CD14-positive monocyte (primary cell): ENCODE data around the gene RDH14. TPM values are rescaled to one million over a fixed set of nuclear protein-coding genes. Genes with fewer than 3 reads are reported as not detected.

Source experiments
- DNase-seq, 3 donors: peaks; one replicate each; pipeline ENCODE4 v3.0.0-alpha.2; 2011 to 2022
- H2AFZ ChIP-seq: 2 replicates; pipeline ENCODE4 v1.6.0; 2012; ENCODE audit warnings: mild to moderate bottlenecking, low read depth, low read length, inconsistent platforms; ENCODE audit not compliant: insufficient read depth, poor library complexity, severe bottlenecking
- H3K27ac ChIP-seq, 2 donors: 1 replicate in 1 of 2; 2 replicates in 1 of 2; pipeline ENCODE4 v1.5.1; 2012 to 2013; ENCODE audit warnings: low read length in 2 of 2, control low read depth in 1 of 2, inconsistent platforms in 1 of 2, low read depth in 1 of 2, mild to moderate bottlenecking in 1 of 2
- H3K27me3 ChIP-seq, 2 donors: one replicate each; pipeline versions ENCODE4 v1.6.0 to v1.6.1; 2011 to 2013; ENCODE audit warnings: low read length in 2 of 2; ENCODE audit not compliant: control insufficient read depth in 2 of 2, insufficient read depth in 2 of 2
- H3K36me3 ChIP-seq, 2 donors: replicated peaks in 1 of 2; 1 replicate in 1 of 2; 2 replicates in 1 of 2; pipeline versions ENCODE4 v1.5.1 to v1.6.1; 2012 to 2013; ENCODE audit warnings: low read length in 2 of 2, control low read depth in 1 of 2, inconsistent platforms in 1 of 2, mild to moderate bottlenecking in 1 of 2; ENCODE audit not compliant: insufficient read depth in 2 of 2, control insufficient read depth in 1 of 2
- H3K4me1 ChIP-seq, 2 donors: 1 replicate in 1 of 2; 2 replicates in 1 of 2; pipeline versions ENCODE4 v1.5.1 to v1.6.1; 2012 to 2013; ENCODE audit warnings: low read length in 2 of 2, control low read depth in 1 of 2, inconsistent platforms in 1 of 2, mild to moderate bottlenecking in 1 of 2, moderate library complexity in 1 of 2; ENCODE audit not compliant: insufficient read depth in 2 of 2, control insufficient read depth in 1 of 2
- H3K4me2 ChIP-seq: replicated peaks from 2 replicates; pipeline ENCODE3; 2012; ENCODE audit warnings: low read length, moderate library complexity, mild to moderate bottlenecking; ENCODE audit not compliant: poor library complexity, severe bottlenecking; ENCODE audit errors: extremely low read depth
- H3K4me3 ChIP-seq, 3 experiments: fragments of 200-600 bp in 1 of 3; sonication (generic) in 1 of 3; replicated peaks in 1 of 3; 1 replicate in 2 of 3; 2 replicates in 1 of 3; pipeline ENCODE4 v1.5.1; 2011 to 2013; ENCODE audit warnings: low read length in 3 of 3, mild to moderate bottlenecking in 3 of 3, control low read depth in 2 of 3, low read depth in 2 of 3, inconsistent platforms in 1 of 3, moderate library complexity in 1 of 3
- H3K79me2 ChIP-seq: 2 replicates; pipeline ENCODE4 v1.6.0; 2012; ENCODE audit warnings: mild to moderate bottlenecking, control low read depth, inconsistent platforms, low read length, moderate library complexity; ENCODE audit not compliant: insufficient read depth
- H3K9ac ChIP-seq: 2 replicates; pipeline ENCODE4 v1.6.0; 2017; ENCODE audit warnings: low read length, mild to moderate bottlenecking; ENCODE audit not compliant: insufficient read depth, poor library complexity, severe bottlenecking
- H3K9me3 ChIP-seq, 2 donors: replicated peaks in 1 of 2; 1 replicate in 1 of 2; 2 replicates in 1 of 2; pipeline versions ENCODE4 v1.5.1 to v1.6.1; 2012 to 2013; ENCODE audit warnings: low read length in 2 of 2, control low read depth in 1 of 2; ENCODE audit not compliant: control insufficient read depth in 1 of 2, insufficient read depth in 1 of 2
- H4K20me1 ChIP-seq: 2 replicates; pipeline ENCODE4 v1.6.0; 2012; ENCODE audit warnings: mild to moderate bottlenecking, low read length, control low read depth, moderate library complexity; ENCODE audit not compliant: insufficient read depth
- H3K27ac Mint-ChIP-seq, 7 donors: one replicate each; pipeline ENCODE4 v1.8.0; 2020; ENCODE audit warnings: mild to moderate bottlenecking in 7 of 7, mixed read lengths in 7 of 7, moderate library complexity in 6 of 7, inconsistent platforms in 2 of 7
- H3K27me3 Mint-ChIP-seq, 3 donors: one replicate each; pipeline ENCODE4 v1.8.0; 2021 to 2022; ENCODE audit warnings: low read depth in 3 of 3, mild to moderate bottlenecking in 3 of 3, mixed read lengths in 3 of 3, moderate library complexity in 3 of 3, inconsistent platforms in 1 of 3
- H3K36me3 Mint-ChIP-seq, 2 donors: one replicate each; pipeline ENCODE4 v1.8.0; 2020; ENCODE audit warnings: mixed read lengths in 2 of 2, inconsistent platforms in 1 of 2, mild to moderate bottlenecking in 1 of 2
- H3K4me1 Mint-ChIP-seq: one replicate; pipeline ENCODE4 v1.8.0; 2020; ENCODE audit warnings: mild to moderate bottlenecking, mixed read lengths
- H3K4me3 Mint-ChIP-seq, 2 donors: one replicate each; pipeline ENCODE4 v1.8.0; 2020; ENCODE audit warnings: mild to moderate bottlenecking in 2 of 2, mixed read lengths in 2 of 2, moderate library complexity in 1 of 2
- H3K9me3 Mint-ChIP-seq, 7 donors: one replicate each; pipeline ENCODE4 v1.8.0; 2020 to 2022; ENCODE audit warnings: mixed read lengths in 7 of 7, mild to moderate bottlenecking in 6 of 7, moderate library complexity in 6 of 7, inconsistent platforms in 2 of 7
- WGBS: methylation state at CpG from one replicate; pipeline ENCODE4 v1.1.5; 2013; ENCODE audit warnings: missing lambda C conversion rate; ENCODE audit not compliant: insufficient coverage; 5-methylcytosine and 5-hydroxymethylcytosine counted together
- intact Hi-C, 2 donors: fragments of 100-400 bp; cut with micrococcal nuclease; formaldehyde crosslinking; loops; one replicate each; pipeline versions ENCODE4 v1.15.0 to v1.15.1; 2023
- polyA plus RNA-seq, 3 donors: library from polyadenylated mRNA; depleted of rRNA in 1 of 3; unstranded in 2 of 3; stranded (reverse) in 1 of 3; fragments of 300-500 nt in 2 of 3; fragments of >200 nt in 1 of 3; fragmentation: Illumina TruSeq in 2 of 3; gene quantifications; 1 replicate in 2 of 3; 2 replicates in 1 of 3; pipeline ENCODE4 v1.2.3, GENCODE V29; 2012 to 2021
- TF ChIP-seq, protein P1 (sequence below): fragments of 200-600 bp; IDR thresholded peaks from one replicate; pipeline ENCODE4 v1.8.0; 2022; ENCODE audit warnings: antibody characterized with exemption, mild to moderate bottlenecking

The RDH14 gene
- polyA plus RNA-seq, 3 donors: 5.5 to 16.3 (median 14.3) TPM

DNA sequence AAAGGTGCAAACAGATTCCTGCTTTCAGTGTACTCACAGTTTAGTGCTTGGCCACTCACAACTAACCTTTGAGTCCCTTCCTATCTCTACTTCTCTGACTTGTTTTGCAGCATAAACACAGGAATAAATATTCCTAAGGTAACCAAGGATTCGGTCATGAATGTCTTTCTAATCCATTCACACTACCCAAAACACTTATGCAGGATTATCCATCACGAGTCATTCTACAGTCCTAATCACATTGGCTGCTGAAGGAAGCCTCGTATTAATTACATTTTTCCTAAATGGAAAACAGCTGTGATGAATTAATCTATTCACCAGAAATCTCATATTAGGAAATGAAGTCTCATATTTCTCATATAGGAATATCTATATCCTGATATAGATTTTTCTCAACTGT lies 16.3 kb downstream of the RDH14 start:
- no peaks in the 10 kb centered on the region for H3K9me3 ChIP-seq
- WGBS: 100% methylated on average over 1 of the region's 3 CpGs
- H3K79me2 ChIP-seq: no peaks in the 10 kb centered on the region
- H3K4me3 Mint-ChIP-seq: no peak overlapping the region
- TF ChIP-seq, protein P1, sequence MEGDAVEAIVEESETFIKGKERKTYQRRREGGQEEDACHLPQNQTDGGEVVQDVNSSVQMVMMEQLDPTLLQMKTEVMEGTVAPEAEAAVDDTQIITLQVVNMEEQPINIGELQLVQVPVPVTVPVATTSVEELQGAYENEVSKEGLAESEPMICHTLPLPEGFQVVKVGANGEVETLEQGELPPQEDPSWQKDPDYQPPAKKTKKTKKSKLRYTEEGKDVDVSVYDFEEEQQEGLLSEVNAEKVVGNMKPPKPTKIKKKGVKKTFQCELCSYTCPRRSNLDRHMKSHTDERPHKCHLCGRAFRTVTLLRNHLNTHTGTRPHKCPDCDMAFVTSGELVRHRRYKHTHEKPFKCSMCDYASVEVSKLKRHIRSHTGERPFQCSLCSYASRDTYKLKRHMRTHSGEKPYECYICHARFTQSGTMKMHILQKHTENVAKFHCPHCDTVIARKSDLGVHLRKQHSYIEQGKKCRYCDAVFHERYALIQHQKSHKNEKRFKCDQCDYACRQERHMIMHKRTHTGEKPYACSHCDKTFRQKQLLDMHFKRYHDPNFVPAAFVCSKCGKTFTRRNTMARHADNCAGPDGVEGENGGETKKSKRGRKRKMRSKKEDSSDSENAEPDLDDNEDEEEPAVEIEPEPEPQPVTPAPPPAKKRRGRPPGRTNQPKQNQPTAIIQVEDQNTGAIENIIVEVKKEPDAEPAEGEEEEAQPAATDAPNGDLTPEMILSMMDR: no peak
- no peak overlapping the region for H2AFZ ChIP-seq
- no peaks in the 10 kb centered on the region for H3K4me1 Mint-ChIP-seq
- H3K27ac Mint-ChIP-seq: no peak overlapping the region
- H3K9ac ChIP-seq: no peak overlapping the region
- H3K27me3 ChIP-seq: no peaks in the 10 kb centered on the region
- H3K4me1 ChIP-seq: no peaks in the 10 kb centered on the region
- no peak overlapping the region for H3K27ac ChIP-seq
- H3K4me3 ChIP-seq: no peak overlapping the region
- intact Hi-C loops: no loop called here
- no peaks in the 10 kb centered on the region for H3K36me3 ChIP-seq
- H3K9me3 Mint-ChIP-seq: peaks cover 0 to 2% (median 0%) of the 10 kb centered on the region in 7 donors
- peaks cover 0 to 2% (median 0%) of the 10 kb centered on the region in 3 donors for H3K27me3 Mint-ChIP-seq
- H4K20me1 ChIP-seq: no peaks in the 10 kb centered on the region
- no peak overlapping the region for H3K4me2 ChIP-seq
- H3K36me3 Mint-ChIP-seq: no peaks in the 10 kb centered on the region
- DNase-seq: no peak

DNA sequence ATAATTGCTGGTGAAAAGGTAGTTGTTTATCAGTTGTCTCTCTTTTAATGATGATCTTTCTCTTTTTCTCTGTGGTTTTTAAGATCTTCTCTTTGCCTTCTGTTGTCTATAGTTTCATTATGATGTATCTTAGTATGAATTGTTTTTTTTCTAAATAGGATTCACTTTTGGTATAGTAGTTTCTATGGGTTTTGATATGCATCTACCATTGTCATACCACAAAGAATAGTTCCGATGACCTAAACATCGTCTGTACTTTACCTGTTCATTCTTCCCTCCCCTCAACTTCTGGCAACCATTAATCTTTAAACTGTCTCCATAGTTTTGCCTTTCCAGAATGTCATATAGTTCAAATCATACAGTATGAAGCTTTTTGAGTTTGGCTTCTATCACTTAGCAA lies 19.6 kb downstream of the RDH14 start:
- TF ChIP-seq, protein P1: no peak
- intact Hi-C loops: no loop called here
- 80% methylated on average over 1 of the region's 2 CpGs for WGBS
- Histone ChIP-seq H2AFZ (no peak overlapping the region), H3K79me2 (no peaks in the 10 kb centered on the region), H3K27me3 (peaks cover 0 to 3% of the 10 kb centered on the region in 2 donors), H3K4me2 (no peak overlapping the region), H3K36me3 (no peaks in the 10 kb centered on the region), H3K27ac (no peak overlapping the region), H3K9ac (no peak overlapping the region), H3K4me3 (no peak overlapping the region), H4K20me1 (no peaks in the 10 kb centered on the region), H3K4me1 (no peaks in the 10 kb centered on the region), H3K9me3 (no peaks in the 10 kb centered on the region)
- no peaks in the 10 kb centered on the region for H3K36me3 Mint-ChIP-seq
- no peak for DNase-seq
- no peak overlapping the region for H3K27ac Mint-ChIP-seq
- H3K9me3 Mint-ChIP-seq: peaks cover 0 to 2% (median 0%) of the 10 kb centered on the region in 7 donors
- H3K27me3 Mint-ChIP-seq: peaks cover 0 to 4% (median 3%) of the 10 kb centered on the region in 3 donors
- no peaks in the 10 kb centered on the region for H3K4me1 Mint-ChIP-seq
- no peak overlapping the region for H3K4me3 Mint-ChIP-seq
